Measurements from ENCODE around the gene CLASRP.

The CLASRP gene

GRCh38 chr19:45061965-45062364 lies 23.1 kb downstream of the CLASRP start:
- DNase-seq (ENCODE audit: low spot score) = no peak

GRCh38 chr19:45063851-45064801 lies 25.3 kb downstream of the CLASRP start:
- no peak for DNase-seq (ENCODE audit: low spot score)

GRCh38 chr19:45066921-45067661 lies 28.2 kb downstream of the CLASRP start:
- DNase-seq (ENCODE audit: low spot score) = no peak

GRCh38 chr19:45068041-45068440 lies 29.2 kb downstream of the CLASRP start:
- no peak for DNase-seq (ENCODE audit: low spot score)

GRCh38 chr19:45069056-45069455 lies 30.2 kb downstream of the CLASRP start:
- DNase-seq (ENCODE audit: low spot score) = no peak

- DNase-seq (ENCODE audit: low spot score) = no peak
Measured at GRCh38 chr19:45070214-45070613, 31.4 kb downstream of the CLASRP start.

GRCh38 chr19:45070861-45071544 lies 32.2 kb downstream of the CLASRP start:
- DNase-seq (ENCODE audit: low spot score) = no peak

- no peak for DNase-seq (ENCODE audit: low spot score)
Measured at GRCh38 chr19:45071545-45071938, 32.7 kb downstream of the CLASRP start.

- DNase-seq (ENCODE audit: low spot score) = no peak
Measured at GRCh38 chr19:45071969-45072790, 33.3 kb downstream of the CLASRP start.

- DNase-seq (ENCODE audit: low spot score) = no peak
Measured at GRCh38 chr19:45074744-45075300, 36.0 kb downstream of the CLASRP start.

GRCh38 chr19:45075301-45076028 lies 36.6 kb downstream of the CLASRP start:
- DNase-seq (ENCODE audit: low spot score) = peak; percentile 92

- peak; percentile 89 for DNase-seq (ENCODE audit: low spot score)
Measured at GRCh38 chr19:45076029-45076850, 37.4 kb downstream of the CLASRP start, which contains the start of gene ZNF296. ZNF296 (minus strand) TSS chr19:45076478; CDS start chr19:45076373, 105 bp downstream.

- no peak for DNase-seq (ENCODE audit: low spot score)
Measured at GRCh38 chr19:45076851-45077730, 38.2 kb downstream of the CLASRP start.

GRCh38 chr19:45078390-45079062 lies 39.7 kb downstream of the CLASRP start:
- DNase-seq (ENCODE audit: low spot score) = no peak

- DNase-seq (ENCODE audit: low spot score) = peak; percentile 80
Measured at GRCh38 chr19:45079063-45079910, 40.4 kb downstream of the CLASRP start, which contains the start of gene GEMIN7. GEMIN7 (plus strand) TSS chr19:45079260; CDS start chr19:45090115, 10,855 bp downstream.

- DNase-seq (ENCODE audit: low spot score) = no peak
Measured at GRCh38 chr19:45079911-45080370, 41.1 kb downstream of the CLASRP start.

- no peak for DNase-seq (ENCODE audit: low spot score)
Measured at GRCh38 chr19:45082170-45082569, 43.3 kb downstream of the CLASRP start.
